SK-N-SH (cell line): ENCODE measurements around the gene ABCC3.

Experiments used
- EP300 ChIP-seq, 2 experiments: IDR thresholded peaks; 2 replicates each; pipeline versions ENCODE4 v1.4.0 to v1.6.1; 2012; ENCODE audit warnings: borderline replicate concordance in 1 of 2, low read depth in 1 of 2, low read length in 1 of 2
- GABPA ChIP-seq: IDR thresholded peaks from 2 replicates; pipeline ENCODE4 v1.4.0; 2012; ENCODE audit warnings: low read depth, mild to moderate bottlenecking
- MXI1 ChIP-seq: IDR thresholded peaks from 2 replicates; pipeline ENCODE4 v1.6.1; 2012; ENCODE audit warnings: mild to moderate bottlenecking, low read depth, low read length, improper control_type of control experiment
- POLR2AphosphoS5 ChIP-seq: IDR thresholded peaks from 2 replicates; pipeline ENCODE4 v1.6.1; 2012; ENCODE audit warnings: low read depth, low read length
- RXRA ChIP-seq: IDR thresholded peaks from 2 replicates; pipeline ENCODE4 v1.4.0; 2012; ENCODE audit warnings: low read depth, mild to moderate bottlenecking, borderline replicate concordance
- TF ChIP-seq, protein P1 (sequence below): fragments of 200-600 bp; sonication (generic); IDR thresholded peaks from 2 replicates; pipeline ENCODE4 v1.6.1; 2017; ENCODE audit warnings: antibody characterized with exemption, mild to moderate bottlenecking, moderate library complexity
- TF ChIP-seq, protein P2 (sequence below): IDR thresholded peaks from 2 replicates; pipeline ENCODE4; 2012
- TF ChIP-seq, protein P3 (sequence below): fragments of 150-350 bp; IDR thresholded peaks from 2 replicates; pipeline ENCODE4 v1.6.1; 2017; ENCODE audit warnings: antibody characterized with exemption, low read length, low read depth, borderline replicate concordance

DNA sequence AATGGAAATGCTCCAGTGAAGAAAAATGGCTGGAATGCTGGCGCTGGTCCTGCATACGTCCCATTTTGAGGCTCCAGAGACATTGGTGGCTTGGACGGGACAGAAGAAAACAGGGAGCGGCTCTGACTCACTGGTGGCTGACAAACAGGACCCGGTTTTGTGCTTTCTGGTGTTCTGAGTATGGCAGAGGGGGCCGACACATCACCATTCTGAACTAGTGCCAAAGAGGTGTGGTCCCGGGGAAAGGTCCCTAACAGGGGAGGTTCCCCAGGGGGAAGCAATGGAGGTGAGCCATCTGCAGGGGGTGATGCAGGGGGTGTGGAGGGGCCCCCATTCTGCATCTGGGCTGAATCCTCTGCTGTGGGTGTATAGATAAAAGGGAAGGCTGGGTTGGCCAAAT lies 64.7 kb downstream of the ABCC3 start:
- TF ChIP-seq, protein P1, sequence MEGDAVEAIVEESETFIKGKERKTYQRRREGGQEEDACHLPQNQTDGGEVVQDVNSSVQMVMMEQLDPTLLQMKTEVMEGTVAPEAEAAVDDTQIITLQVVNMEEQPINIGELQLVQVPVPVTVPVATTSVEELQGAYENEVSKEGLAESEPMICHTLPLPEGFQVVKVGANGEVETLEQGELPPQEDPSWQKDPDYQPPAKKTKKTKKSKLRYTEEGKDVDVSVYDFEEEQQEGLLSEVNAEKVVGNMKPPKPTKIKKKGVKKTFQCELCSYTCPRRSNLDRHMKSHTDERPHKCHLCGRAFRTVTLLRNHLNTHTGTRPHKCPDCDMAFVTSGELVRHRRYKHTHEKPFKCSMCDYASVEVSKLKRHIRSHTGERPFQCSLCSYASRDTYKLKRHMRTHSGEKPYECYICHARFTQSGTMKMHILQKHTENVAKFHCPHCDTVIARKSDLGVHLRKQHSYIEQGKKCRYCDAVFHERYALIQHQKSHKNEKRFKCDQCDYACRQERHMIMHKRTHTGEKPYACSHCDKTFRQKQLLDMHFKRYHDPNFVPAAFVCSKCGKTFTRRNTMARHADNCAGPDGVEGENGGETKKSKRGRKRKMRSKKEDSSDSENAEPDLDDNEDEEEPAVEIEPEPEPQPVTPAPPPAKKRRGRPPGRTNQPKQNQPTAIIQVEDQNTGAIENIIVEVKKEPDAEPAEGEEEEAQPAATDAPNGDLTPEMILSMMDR: no peak
- TF ChIP-seq RXRA (no peak), POLR2AphosphoS5 (no peak), MXI1 (no peak), EP300 (IDR thresholded peaks at IDR 0.05; ENCODE audit: borderline replicate concordance in 1 of 2, low read depth in 1 of 2, low read length in 1 of 2) (no peak), GABPA (no peak)
- TF ChIP-seq, protein P2, sequence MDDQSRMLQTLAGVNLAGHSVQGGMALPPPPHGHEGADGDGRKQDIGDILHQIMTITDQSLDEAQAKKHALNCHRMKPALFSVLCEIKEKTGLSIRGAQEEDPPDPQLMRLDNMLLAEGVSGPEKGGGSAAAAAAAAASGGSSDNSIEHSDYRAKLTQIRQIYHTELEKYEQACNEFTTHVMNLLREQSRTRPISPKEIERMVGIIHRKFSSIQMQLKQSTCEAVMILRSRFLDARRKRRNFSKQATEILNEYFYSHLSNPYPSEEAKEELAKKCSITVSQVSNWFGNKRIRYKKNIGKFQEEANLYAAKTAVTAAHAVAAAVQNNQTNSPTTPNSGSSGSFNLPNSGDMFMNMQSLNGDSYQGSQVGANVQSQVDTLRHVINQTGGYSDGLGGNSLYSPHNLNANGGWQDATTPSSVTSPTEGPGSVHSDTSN: no peak
- TF ChIP-seq, protein P3, sequence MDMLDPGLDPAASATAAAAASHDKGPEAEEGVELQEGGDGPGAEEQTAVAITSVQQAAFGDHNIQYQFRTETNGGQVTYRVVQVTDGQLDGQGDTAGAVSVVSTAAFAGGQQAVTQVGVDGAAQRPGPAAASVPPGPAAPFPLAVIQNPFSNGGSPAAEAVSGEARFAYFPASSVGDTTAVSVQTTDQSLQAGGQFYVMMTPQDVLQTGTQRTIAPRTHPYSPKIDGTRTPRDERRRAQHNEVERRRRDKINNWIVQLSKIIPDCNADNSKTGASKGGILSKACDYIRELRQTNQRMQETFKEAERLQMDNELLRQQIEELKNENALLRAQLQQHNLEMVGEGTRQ: no peak
